Activated T-helper 2 cell treated with anti-CD3 and anti-CD28 coated beads, Interferon-gamma antibody, Interleukin-2, Interleukin-4, amounts not matched to agents 10 μg/mL and 5 μg/mL and 100 μg/mL, durations not matched to agents 14 hours and 24 hours and 36 hours (primary cell): Measurements from ENCODE around the gene PTGER1. TPM values are rescaled to one million over a fixed set of nuclear protein-coding genes. Genes with fewer than 3 reads are reported as not detected.

Experiments
- DNase-seq: peaks from one replicate; pipeline ENCODE4 v3.0.0; 2021; ENCODE audit warnings: low spot score
- H3K27ac Mint-ChIP-seq: one replicate; pipeline ENCODE4 v1.8.0; 2021; ENCODE audit warnings: mixed read lengths
- H3K27me3 Mint-ChIP-seq: one replicate; pipeline ENCODE4 v1.8.0; 2021; ENCODE audit warnings: low read depth, mixed read lengths
- H3K36me3 Mint-ChIP-seq: one replicate; pipeline ENCODE4 v1.8.0; 2021; ENCODE audit warnings: low read depth, mixed read lengths
- H3K4me1 Mint-ChIP-seq: one replicate; pipeline ENCODE4 v1.8.0; 2021; ENCODE audit warnings: low read depth, mixed read lengths
- H3K4me3 Mint-ChIP-seq: one replicate; pipeline ENCODE4 v1.8.0; 2021; ENCODE audit warnings: low read depth, mild to moderate bottlenecking, moderate library complexity, mixed read lengths
- H3K9me3 Mint-ChIP-seq: one replicate; pipeline ENCODE4 v1.8.0; 2021; ENCODE audit warnings: mixed read lengths
- intact Hi-C: fragments of 100-400 bp; cut with micrococcal nuclease; formaldehyde crosslinking; loops from one replicate; pipeline ENCODE4 v1.15.1; 2023
- total RNA-seq: library from RNA; stranded (reverse); gene quantifications from 2 replicates; pipeline ENCODE4 v1.2.3, GENCODE V29; 2022

PTGER1 gene
- total RNA-seq, 1 donor from 2014 or later = 1.1 TPM

DNA sequence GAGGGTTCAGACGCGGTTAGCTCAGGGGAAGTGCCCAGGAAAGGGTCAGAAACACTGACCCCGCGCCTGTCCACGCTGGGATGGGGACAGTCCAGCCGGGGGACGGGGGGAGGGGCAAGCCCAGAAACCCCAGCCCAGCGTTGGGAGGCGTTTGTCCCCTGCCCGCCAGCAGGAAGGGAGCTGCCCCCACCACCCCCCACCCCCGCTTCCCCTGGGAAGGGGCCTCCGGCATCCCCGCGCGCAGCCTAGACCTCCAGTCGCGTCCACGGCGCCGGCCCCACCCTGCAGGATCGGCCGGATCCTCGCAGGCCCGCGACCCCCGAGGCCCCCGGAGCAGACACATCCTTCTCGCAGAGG lies 20.5 kb upstream of the PTGER1 start:
- no peak overlapping the region for H3K27ac Mint-ChIP-seq

DNA sequence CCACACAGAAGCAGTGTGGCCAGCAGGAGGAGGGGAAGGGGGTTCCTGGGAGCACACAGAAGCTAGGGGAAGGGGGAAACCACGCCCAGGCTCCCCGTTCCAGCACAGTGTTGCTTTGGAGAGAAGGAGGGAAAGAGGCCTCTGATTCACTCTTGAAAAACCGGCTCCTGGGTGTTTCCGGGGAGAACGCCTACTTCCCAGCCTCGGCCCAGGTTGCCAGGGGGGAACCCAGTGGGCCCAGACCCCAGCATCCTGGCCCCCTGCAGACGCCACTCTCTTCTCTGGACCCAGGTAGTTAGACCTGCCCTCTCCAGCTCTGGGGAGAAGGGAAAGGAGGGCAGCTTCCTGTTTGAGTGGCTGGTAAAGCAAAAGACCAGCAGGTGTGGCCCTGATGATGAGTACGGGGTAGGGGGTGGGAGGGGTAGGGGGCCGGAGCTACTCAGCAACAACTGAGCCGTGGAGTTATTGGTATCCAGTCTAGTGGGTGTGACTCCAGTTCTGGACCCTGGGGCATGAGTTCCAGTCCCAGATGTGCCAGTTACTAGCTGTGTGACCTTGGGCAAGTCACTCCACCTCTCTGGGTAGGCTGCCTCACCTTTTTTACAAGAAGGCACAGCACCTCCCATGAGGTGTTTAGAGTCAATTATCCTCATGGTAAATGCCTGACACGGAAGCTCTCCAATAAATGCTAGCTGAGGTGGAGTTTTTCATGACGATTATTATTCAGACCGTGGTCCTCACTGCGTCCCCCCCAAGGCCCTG lies 19.9 kb upstream of the PTGER1 start:
- Mint-ChIP-seq H3K9me3 (no peaks in the 10 kb centered on the region), H3K4me3 (peak overlapping the region; percentile 77), H3K27me3 (no peaks in the 10 kb centered on the region), H3K4me1 (peaks cover 12% of the 10 kb centered on the region), H3K27ac (no peak overlapping the region), H3K36me3 (peaks cover 7% of the 10 kb centered on the region)
- intact Hi-C loops = no loop called here
- DNase-seq = no peak

More for the DNA sequence above, 20.5 kb upstream of the PTGER1 start:
- peaks cover 12% of the 10 kb centered on the region for H3K4me1 Mint-ChIP-seq
- H3K4me3 Mint-ChIP-seq = peak overlapping the region; percentile 77
- H3K36me3 Mint-ChIP-seq = peaks cover 7% of the 10 kb centered on the region
- intact Hi-C loops = no loop called here
- H3K27me3 Mint-ChIP-seq = no peaks in the 10 kb centered on the region
- no peak for DNase-seq
- H3K9me3 Mint-ChIP-seq = no peaks in the 10 kb centered on the region

DNA sequence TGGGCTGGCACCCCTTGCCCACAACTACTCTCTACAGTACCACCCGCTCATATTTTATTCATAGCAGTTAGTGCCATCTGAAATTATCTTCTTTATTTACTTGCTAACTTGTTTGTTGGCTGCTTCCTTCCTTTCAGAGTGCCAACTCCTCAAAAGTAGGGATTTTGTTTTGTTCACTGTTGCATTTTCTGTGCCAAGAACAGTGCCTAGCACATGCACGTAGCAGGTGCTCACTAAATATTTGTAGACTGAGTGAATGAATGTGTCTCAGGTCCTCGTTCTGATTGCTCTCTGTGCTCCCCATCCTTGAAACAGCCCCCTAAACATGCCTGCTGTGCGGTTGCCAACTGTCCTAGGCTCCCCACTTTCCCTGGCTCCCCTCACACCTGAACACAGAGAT lies 19.3 kb upstream of the PTGER1 start:
- Mint-ChIP-seq H3K27ac (no peak overlapping the region), H3K9me3 (no peaks in the 10 kb centered on the region), H3K27me3 (no peaks in the 10 kb centered on the region), H3K4me3 (peak overlapping the region; percentile 37), H3K4me1 (peaks cover 12% of the 10 kb centered on the region), H3K36me3 (peaks cover 7% of the 10 kb centered on the region)
- intact Hi-C loops = no loop called here
- DNase-seq = no peak

DNA sequence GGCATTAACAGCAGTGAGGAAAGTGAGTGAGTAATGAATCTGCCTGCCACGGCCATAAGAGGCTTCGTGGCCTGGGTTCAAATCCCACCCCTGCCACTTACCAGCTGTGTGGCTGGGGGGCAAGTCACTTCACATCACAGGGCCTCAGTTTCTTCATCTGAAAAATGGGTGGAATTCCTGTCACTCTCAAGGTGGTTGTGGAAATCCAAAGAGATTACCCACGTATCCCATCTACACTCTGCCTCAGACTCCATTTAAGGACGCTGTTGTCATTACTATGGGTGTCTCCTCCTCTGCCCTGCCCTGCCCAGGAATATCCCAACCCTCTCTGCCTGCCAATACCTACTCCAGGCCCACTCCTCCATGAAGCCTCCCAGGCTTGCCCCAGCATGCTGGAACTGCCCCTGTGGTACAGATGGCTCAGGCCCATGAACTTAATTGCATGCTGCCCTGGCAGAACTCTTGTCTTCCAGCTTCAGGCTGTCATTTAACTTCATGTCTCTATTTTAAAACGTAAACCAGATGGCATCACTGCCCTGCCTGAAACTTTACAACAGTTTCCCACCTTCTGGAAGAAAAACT lies 17.7 kb upstream of the PTGER1 start:
- no peak for DNase-seq
- Mint-ChIP-seq H3K36me3 (peaks cover 9% of the 10 kb centered on the region), H3K9me3 (no peaks in the 10 kb centered on the region), H3K27me3 (no peaks in the 10 kb centered on the region), H3K27ac (no peak overlapping the region), H3K4me3 (no peak overlapping the region), H3K4me1 (peaks cover 12% of the 10 kb centered on the region)
- intact Hi-C loops = no loop called here

DNA sequence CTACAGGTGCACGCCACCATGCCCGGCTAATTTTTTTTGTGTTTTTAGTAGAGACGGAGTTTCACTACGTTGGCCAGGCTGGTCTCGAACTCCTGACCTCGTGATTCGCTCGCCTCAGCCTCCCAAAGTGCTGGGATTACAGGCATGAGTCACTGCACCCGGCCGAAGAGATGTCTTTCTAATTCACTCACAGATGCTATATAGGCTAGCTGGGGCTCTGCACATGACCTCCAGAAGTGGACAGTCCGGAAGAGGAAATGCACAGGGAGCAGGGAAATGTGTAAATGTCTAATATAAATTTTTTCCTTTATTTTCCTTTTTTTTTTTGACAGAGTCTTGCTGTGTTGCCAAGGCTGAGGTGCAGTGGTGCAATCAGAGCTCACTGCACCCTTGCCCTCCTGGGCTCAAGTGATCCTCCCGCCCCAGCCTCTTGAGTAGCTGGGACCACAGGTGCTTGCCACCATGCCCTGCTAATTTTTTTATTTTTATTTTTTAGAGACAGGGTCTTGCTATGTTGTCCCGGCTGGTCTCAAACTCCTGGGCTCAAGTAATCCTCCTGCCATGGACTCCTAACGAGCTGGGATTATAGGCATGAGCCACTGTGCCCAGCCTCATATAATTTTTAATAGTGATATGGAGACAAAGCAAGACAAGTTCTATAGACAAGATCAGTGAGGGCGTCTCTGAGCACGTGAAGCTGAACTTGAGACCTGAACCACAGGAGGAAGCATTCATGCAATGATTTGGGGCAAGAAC lies 12.4 kb upstream of the PTGER1 start:
- Mint-ChIP-seq H3K36me3 (peaks cover 15% of the 10 kb centered on the region), H3K27ac (no peak overlapping the region), H3K27me3 (no peaks in the 10 kb centered on the region), H3K4me3 (no peak overlapping the region), H3K4me1 (peaks cover 5% of the 10 kb centered on the region), H3K9me3 (no peaks in the 10 kb centered on the region)
- intact Hi-C loops = loop anchor here (2.0 to 10.0 kb wide), 2 partner anchors 55 to 283 kb away; partner anchors contain the start of genes ADGRL1 and PKN1
- no peak for DNase-seq

DNA sequence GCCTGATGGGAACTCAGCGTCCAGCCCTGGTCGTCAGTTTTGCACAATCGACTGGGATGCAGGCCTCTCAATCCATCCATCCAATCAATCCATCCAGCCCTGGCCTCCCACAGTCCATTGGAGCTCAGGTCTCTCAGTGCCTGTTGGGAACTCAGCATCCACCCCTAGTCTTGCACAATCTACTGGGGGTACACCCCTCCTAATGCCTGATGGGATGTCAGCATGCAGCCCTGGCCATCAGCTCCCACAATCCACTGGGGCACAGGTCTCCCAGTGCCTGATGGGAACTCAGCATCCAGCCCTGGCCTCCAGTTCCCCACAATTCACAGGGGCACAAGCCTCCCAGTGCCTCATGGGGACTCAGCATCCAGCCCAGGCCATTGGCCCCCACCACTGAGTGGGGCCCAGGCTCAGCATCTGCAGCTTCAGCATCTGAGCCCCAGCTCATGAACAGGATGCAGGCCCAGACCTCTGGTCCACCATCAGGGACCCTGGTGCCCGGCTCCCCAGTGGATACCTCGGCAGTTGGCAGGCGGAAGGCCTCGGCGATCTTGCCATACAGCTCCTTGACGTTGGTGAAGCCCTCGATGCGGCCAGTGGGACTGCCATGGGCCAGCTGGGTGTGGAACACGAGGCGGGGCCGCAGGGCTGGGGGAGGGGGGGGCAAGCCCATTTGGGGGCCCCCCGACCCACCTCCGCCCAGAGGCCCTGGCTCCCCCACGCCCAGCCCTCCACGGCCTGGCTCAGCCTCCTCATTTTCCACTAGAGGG lies 7.2 kb upstream of the PTGER1 start:
- Mint-ChIP-seq H3K27ac (no peak overlapping the region), H3K36me3 (peaks cover 5% of the 10 kb centered on the region), H3K4me3 (no peak overlapping the region), H3K27me3 (no peaks in the 10 kb centered on the region), H3K4me1 (peaks cover 5% of the 10 kb centered on the region), H3K9me3 (no peaks in the 10 kb centered on the region)
- DNase-seq = no peak
- intact Hi-C loops = loop anchor here (10.0 kb wide), 1 partner anchor 278 kb away; the partner anchor contains the start of gene ADGRL1

DNA sequence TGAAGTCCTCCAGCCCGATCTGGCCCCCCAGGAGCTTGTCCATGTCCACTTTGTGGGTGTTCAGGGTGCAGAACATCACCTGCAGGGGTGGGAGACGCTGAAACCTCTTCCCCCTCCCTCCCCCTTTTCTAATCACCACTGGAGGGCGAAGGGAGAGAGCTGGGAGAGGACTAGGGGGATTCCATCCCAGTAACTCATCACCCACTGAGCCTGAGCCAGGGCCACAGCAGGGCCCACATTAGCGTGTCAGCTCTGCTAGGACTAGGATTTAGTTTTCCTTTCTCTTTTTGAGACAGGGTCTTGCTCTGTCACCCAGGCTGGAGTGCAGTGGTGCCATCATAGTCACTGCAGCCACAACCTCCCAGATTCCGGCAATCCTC lies 5.5 kb upstream of the PTGER1 start:
- intact Hi-C loops = loop anchor here (10.0 kb wide), 1 partner anchor 276 kb away; the partner anchor contains the start of gene ADGRL1
- no peaks in the 10 kb centered on the region for H3K9me3 Mint-ChIP-seq
- H3K4me1 Mint-ChIP-seq = peaks cover 5% of the 10 kb centered on the region
- no peak for DNase-seq
- H3K27me3 Mint-ChIP-seq = no peaks in the 10 kb centered on the region
- peaks cover 2% of the 10 kb centered on the region for H3K36me3 Mint-ChIP-seq
- no peak overlapping the region for H3K27ac Mint-ChIP-seq
- no peak overlapping the region for H3K4me3 Mint-ChIP-seq

DNA sequence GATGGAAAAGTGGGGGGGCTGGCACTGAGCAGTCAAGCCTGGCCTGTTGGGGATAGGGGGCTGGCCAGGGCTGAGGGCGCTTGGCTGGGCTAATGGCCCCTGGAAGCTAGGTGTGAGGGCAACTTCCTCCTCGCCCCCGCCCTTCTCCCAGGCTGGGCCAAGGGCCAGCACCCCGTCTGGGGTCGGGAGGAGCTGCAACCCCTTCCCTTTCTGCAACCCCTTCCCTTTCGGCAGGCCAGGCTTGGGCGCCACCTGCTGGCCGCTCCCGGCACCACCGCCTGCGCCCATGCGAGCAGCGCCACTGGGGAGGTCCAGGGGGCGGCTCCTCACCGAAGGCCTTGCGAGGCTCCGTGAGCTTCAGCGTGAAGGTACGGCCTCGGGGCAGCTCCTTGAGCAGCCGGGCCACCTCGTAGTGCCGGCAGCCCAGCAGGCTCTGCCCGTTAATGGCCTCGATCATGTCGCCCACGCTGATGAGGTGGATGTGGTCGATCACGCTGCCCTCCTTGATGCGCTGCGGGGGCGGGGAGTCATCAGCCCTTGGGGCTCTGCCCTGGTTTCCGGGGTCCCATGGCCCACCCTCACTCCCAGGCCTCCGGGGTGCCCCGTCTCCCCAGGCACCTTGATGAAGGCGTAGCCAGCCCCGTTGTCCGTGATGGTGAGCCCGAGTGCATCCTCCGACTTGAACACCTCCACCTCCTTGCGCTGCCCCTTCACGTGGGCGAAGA lies 5.0 kb upstream of the PTGER1 start:
- Mint-ChIP-seq H3K4me3 (no peak overlapping the region), H3K27me3 (no peaks in the 10 kb centered on the region), H3K27ac (no peak overlapping the region), H3K36me3 (peaks cover 2% of the 10 kb centered on the region), H3K4me1 (peaks cover 9% of the 10 kb centered on the region), H3K9me3 (no peaks in the 10 kb centered on the region)
- DNase-seq = peak; percentile 66
- intact Hi-C loops = loop anchor here (10.0 kb wide), 1 partner anchor 275 kb away; the partner anchor contains the start of gene ADGRL1

DNA sequence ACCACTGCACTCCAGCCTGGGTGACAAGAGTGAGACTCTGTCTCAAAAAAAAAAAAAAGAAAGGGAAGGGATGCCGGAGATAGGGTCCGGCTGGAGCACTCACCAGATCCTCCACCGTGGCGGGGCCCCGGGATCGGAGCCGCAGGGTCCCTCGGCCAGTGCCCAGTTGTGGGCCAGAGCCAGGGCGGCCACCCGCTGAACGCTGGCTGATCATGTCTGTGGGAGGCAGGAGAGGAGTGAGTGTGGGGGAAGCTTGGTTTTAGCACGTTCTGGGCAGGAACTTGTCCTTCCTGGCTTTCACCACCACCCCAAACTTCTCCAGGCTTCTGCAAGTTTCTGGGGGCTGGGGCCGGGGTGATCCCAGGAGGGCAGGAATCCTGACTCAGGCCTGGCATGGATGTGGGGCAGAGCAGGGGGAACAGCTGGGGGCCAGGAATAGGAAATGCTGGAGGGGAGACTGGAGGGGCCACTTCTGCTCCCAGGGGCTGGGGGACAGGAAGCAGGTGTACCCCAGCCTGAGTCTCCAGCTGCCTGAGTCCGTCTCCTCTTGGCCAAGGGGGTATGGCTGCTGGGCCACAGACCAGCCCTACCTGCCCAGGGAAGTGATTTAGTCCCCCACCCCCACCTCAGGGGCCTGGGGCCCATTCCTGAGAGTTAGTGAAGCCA lies 4.3 kb upstream of the PTGER1 start:
- H3K9me3 Mint-ChIP-seq = no peaks in the 10 kb centered on the region
- H3K4me3 Mint-ChIP-seq = no peak overlapping the region
- intact Hi-C loops = no loop called here

DNA sequence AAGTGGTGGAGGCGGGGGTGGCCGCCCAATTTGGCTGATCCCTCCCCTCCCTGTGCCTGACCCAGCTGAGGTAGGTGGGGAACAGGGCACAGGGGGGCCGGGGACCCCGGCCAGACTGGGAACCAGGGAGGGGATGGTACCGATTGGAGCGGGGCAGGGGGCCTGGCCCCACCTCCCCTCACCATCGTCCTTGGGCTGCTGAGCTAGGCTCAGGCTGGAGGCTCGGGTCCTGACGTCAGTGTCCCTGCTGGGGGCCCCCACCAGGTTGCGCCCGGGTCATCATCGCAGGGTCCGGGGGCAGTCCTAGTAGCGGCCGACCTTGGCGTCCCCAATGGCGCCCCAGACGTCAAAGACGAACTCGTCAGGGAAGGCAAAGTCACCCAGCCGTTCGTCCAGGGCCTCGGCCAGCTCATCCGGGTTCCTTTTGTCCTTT lies 3.0 kb upstream of the PTGER1 start:
- Mint-ChIP-seq H3K4me3 (no peak overlapping the region), H3K36me3 (no peaks in the 10 kb centered on the region), H3K4me1 (peaks cover 13% of the 10 kb centered on the region), H3K27me3 (peaks cover 9% of the 10 kb centered on the region), H3K27ac (no peak overlapping the region), H3K9me3 (no peaks in the 10 kb centered on the region)
- DNase-seq = no peak
- intact Hi-C loops = no loop called here

More for the DNA sequence above, 4.3 kb upstream of the PTGER1 start:
- H3K27ac Mint-ChIP-seq = no peak overlapping the region
- no peak for DNase-seq
- peaks cover 12% of the 10 kb centered on the region for H3K4me1 Mint-ChIP-seq
- H3K27me3 Mint-ChIP-seq = peaks cover 5% of the 10 kb centered on the region
- peaks cover 2% of the 10 kb centered on the region for H3K36me3 Mint-ChIP-seq

DNA sequence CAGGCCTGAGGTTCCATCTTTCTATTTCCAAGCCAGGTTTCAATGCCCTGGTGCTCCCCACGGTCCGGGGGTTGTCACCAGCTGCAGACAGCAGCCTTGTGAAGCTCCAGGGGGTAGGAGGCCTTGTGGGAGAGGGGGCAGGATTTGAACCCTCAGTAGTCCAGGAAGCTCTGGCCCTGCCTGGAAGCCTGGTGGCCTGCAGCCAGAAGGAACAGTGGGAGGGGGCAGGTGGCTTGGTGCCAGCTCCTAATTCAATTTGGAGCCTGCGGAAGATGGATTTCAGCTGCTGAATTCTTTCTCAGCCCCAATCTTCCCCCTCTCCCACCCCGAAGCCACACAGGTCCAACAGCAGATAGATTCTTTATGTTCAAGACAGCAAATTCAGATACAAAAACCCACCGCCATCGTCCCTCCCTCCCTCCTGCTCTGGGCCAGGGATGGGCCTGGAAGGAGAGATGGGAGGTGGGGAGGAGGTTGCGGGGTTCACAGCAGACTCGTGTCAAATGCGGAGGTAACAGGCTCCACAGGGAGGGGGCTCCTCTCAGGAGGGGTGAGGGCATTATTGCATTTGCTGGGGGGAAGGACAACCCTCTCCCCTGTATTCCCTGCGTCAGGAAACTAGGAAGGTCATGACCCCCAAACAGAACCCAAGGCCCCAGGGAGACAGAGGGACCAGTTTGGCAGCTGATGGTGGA lies 2.4 kb upstream of the PTGER1 start:
- no peak for DNase-seq
- no peak overlapping the region for H3K27ac Mint-ChIP-seq
- H3K4me3 Mint-ChIP-seq = no peak overlapping the region
- peaks cover 15% of the 10 kb centered on the region for H3K27me3 Mint-ChIP-seq
- no peaks in the 10 kb centered on the region for H3K36me3 Mint-ChIP-seq
- intact Hi-C loops = no loop called here
- peaks cover 13% of the 10 kb centered on the region for H3K4me1 Mint-ChIP-seq
- H3K9me3 Mint-ChIP-seq = no peaks in the 10 kb centered on the region
